Bone marrow (tissue), 2 donors: ENCODE data around the gene UVRAG.
"Not testable (repeated sequence)": the region's sequence is repeated elsewhere in the genome, so short reads cannot be mapped to it uniquely, and the experiment has no call there.

ENCODE experiments used
- DNase-seq, 2 donors: peaks; one replicate each; lab custom pipeline; 2025; lab: John Stamatoyannopoulos, UW

The UVRAG gene

GRCh38 chr11:75878933-75879332, 63.9 kb downstream of the UVRAG start:
- no peak for DNase-seq

DNA sequence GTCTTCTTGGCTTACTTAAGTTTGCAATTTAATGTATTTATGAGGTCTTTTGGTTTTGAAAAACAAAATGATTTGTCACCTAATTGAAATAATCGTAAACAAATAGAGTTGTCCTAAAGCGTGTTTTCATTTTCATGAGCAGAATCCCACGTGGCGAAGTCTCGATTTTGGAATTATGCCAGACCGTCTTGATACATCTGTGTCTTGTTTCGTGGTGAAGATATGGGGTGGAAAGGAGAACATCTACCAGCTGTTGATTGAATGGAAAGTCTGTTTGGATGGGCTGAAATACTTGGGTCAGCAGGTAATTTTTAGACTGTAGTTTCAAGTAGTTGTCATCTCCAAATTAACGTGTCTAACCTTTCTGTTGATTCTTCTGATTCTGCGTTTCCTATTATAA, 64.7 kb downstream of the UVRAG start:
- DNase-seq, result no peak

DNA sequence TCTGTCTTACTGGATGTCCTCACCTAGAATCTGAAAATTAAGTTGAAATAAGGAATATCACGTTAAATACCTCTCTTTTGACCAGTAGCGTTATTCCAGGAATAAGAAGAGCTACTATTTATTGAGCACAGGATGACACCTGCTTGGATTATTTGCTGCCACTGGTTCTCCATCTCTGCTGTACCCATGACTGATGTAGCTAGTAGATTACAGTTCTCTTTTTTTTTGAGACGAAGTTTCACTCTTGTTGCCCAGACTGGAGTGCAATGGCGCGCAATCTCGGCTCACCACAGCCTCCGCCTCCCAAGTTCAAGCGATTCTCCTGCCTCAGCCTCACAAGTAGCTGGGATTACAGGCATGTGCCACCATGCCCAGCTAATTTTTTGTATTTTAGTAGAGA, 65.3 kb downstream of the UVRAG start:
- DNase-seq, result not testable (repeated sequence)

DNA sequence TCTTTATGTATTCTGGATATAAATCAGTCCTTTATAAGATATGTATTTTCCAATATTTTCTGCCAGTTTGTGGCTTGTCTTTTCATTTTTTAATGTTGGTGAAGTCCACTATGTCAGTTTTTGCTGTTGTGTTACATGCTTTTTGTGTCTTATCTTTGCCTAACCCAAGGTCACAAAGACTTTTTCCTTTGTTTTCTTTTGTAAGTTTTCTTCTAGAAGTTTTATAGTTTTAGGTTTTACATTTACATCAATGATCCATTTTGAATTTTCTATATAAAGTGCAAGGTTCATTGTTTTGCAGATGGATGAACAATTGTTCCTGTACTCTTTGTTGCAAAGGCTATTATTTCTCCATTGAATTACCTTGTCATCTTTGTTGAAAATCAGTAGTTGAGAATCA, 69.3 kb downstream of the UVRAG start:
- DNase-seq, result no peak

DNA sequence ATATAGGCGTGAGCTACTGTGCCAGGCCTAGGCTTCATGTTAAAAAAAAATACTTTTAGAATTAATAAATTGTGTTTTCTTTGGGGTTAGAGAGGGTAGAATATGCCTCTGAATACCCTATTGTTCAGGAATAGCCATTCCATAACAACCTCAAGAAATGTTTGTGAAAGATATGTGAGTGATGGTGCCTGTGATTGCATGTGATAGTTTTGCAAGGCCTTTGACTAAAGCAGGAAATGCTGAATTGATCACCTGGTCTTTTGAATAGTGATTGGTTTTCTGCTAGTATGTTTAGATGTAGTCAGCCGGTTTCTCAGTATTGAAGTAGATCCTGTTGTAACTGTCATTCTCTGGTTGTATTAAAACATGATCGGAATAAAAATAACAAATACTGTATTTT, 73.4 kb downstream of the UVRAG start:
- DNase-seq, result no peak

DNA sequence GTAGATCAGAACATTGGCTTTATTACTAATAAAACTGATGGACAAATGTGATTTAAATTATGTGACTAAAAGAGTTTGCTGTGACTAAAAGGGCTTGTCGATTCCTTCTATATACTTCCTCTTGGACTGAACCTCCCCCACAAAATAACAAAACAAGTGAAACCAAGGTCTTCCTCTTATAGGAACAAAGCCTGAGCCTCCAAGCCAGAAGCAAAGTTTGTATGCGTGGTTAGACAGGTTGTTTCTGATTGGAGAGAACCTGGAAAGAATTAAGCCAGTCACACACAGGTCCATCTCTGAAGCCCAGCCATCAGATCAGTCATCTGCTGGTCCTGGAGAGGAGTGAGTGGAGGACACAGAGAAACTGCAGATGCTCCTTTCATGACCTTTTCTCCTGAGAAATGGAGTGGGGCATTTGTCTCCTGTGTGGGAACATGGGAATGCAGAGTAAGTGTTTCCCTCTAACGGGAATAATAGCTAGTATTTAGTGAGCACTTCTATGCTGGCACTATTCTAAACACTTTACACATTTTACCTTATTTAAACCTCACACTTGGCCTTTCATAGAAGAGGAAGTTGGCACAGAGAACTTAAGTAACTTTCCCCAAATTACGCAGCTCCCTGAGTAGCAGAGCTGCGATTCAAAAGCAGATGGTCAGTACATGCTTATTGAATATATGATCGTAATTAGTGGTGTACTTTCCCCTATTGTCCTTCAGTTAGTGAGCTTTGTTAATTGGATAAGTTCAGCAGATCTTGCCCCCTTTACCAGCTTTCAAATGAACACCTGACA, 77.1 kb downstream of the UVRAG start:
- DNase-seq, result peak in 1 of 2 donors; percentile 70

- no peak for DNase-seq
Observed at GRCh38 chr11:75893251-75893650, 78.2 kb downstream of the UVRAG start.

GRCh38 chr11:75894036-75894585, 79.1 kb downstream of the UVRAG start:
- DNase-seq, result no peak

DNA sequence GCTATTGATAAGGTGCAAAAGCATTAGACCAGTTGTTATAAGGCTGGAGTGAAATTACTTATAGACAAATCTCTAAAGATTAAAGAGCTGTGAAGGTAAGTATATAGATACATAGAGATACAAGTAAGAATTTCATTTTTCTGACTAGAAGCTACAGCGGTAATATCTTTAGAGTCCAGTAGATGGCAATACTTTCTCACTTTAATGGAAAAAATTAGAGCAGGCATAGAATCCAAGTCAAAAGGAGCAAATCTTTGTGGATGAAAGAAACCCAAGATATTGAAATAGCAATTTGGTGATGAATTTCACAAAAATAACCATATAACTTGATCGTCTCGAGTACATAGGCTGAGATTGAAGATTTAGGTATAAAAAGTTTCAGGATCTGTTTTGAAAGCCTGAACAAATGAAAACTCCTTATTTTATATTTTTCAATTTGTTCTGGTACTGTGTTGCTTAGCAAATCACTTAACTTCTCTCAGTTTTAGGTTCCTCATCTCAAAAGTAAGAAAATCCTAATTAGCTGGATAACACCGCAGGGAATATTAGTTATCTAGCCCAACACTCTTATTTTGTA, 81.9 kb downstream of the UVRAG start:
- DNase-seq, result peak in 1 of 2 donors; percentile 38

- DNase-seq, result no peak
Observed at GRCh38 chr11:75898871-75899270, 83.9 kb downstream of the UVRAG start.

DNA sequence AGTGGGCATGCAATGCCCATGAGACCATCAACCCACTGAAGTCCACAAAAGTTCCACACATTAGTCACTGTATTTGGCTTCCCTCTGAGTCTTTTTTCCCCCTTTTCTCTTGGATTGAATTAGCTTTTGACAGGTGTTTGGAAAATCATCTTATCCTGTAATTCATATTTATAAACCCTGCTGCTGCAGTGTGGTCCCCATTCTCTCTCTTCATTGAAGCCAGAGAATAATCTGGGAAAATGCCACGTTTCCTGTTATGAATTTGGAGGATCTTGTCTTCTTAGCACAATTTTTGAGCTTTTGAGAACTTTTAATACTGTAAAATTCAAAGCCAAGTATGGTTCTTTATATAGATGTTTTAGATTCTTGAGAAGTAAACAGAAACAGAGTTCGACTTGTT, 84.8 kb downstream of the UVRAG start:
- no peak for DNase-seq

GRCh38 chr11:75900848-75901247, 85.8 kb downstream of the UVRAG start:
- DNase-seq, result no peak

DNA sequence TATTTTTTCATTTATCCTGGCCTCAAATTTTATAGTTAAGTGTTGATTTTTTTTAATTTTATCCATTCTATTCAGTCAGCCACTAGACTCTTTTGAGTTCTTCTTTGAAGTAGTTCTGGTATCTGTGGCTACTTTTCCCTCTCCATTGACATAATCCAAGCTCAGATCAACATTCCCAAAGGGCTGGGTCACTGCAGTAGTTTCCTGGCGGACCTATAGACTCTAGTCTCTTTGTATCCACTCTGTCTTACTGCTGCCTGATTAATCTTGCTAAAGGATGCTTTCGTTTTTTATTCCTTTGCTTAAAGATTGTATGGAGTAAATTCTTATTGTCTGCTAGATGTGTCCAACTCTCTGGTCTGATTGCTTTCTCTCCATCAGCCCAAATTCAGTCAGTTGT, 87.6 kb downstream of the UVRAG start:
- DNase-seq, result no peak

DNA sequence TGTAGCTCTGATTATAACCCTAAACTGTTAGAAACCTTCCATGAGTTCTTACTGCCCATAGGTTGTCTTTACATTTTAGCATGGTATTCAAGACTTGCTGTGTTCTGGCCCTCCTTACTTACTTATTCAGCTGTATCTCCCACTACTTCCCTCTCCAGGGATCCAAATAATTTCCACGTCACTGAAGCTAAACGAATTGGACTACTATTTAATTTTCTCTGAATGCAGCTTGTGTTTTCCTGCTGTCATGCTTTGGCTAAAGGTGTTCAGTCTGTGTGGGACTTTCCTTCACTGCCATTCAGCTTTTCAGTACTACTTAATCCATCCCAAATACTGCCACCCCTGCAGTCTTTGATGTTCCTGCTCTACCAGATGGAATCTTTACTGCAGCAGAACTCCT, 88.3 kb downstream of the UVRAG start:
- no peak for DNase-seq

DNA sequence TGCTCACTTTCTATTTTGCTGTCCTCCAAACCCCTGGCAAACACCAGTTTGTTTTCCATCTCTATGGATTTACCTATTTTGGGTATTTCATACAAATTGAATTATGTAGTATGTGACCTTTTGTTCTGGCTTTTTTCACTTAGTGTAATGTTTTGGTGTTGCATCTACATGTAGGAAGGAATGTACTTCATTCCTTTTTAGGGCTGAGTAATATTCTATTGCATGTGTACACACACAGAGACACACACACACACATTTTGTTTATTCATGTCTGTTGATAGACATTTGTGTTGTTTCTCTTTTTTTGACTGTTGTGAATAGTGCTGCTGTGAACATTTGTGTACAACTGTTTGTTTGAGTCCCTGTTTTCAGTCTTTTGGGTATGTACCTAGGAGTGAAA, 90.4 kb downstream of the UVRAG start:
- no peak for DNase-seq

GRCh38 chr11:75907906-75908527, 93.0 kb downstream of the UVRAG start:
- no peak for DNase-seq

- DNase-seq, result no peak
Observed at GRCh38 chr11:75910426-75911145, 95.6 kb downstream of the UVRAG start.

DNA sequence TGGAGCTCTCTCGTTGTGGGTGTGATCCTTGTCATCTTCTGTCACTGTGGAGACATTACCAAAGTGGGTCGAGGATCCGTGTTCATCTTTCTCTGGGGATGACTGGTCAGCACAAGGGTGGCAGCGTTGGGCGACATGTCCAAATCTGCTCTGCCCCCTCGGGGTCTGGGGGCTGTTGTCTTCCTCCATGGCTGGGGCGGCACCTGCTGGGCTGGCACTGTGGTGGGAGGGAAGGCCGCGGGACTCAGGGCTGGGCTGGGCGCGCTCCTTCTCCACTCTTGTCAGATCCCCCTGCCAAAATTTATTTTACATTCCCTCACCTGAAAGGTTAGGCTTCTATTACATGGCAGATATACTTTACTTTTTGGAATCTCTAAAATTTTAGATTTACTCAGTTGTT, 96.4 kb downstream of the UVRAG start:
- DNase-seq, result no peak

DNA sequence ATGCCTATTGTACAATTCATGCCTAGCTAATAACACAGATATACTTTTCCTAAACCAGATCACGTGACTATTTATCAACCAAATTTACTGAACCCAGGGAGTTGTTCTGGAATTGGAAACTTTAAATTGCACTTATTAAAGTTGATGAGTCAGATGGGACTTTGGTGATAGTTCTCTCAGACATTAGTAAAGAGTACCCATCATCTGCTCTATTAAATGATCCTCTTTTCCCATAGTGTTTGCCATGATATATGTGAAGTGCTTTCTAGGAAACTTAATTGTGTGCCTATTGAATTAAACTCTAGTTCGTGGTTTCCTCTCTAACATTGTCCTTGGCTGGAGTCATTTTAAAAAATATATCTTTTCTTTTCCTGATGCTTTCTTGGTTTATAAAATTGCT, 99.0 kb downstream of the UVRAG start:
- no peak for DNase-seq

DNA sequence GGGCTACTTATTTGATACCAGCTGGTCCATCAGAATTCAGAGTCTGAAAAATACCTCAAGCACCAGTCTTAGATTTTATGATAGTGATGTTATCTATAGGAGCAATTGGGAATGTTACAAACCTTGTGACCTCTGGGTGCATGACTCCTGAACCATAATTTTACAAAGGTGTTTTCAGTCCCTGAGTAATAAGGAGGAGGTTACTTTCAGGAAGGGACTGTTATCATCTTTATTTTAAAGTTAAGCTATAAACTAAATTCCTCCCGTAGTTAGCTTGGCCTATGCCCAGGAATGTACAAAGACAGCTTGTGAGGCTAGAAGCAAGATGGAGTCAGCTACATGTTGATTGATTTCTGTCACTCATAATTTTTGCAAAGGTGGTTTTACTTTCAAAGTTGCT, 101.9 kb downstream of the UVRAG start:
- DNase-seq, result no peak

DNA sequence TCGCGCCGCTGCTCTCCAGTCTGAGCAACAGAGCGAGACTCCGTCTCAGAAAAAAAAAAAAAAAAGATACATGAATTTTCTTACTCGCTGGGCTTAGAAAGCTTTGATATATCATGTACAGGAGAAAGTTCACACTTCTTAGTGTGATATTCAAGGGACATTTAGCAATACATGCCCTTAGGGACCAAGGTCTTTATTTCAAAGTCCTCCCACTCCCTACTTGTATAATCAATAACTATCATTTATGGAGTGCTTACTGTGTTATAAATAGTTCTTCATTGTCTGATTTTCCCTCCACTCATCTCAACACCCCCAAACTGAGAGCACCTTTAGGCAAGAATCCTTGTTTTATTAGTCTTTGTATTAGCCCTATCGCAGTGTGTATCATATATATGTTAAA, 103.3 kb downstream of the UVRAG start:
- DNase-seq, result no peak

GRCh38 chr11:75919525-75919924, 104.5 kb downstream of the UVRAG start:
- DNase-seq, result no peak

- no peak for DNase-seq
Observed at GRCh38 chr11:75920848-75921247, 105.8 kb downstream of the UVRAG start.
